ENCODE measurements around the gene PYCR2.

DNA sequence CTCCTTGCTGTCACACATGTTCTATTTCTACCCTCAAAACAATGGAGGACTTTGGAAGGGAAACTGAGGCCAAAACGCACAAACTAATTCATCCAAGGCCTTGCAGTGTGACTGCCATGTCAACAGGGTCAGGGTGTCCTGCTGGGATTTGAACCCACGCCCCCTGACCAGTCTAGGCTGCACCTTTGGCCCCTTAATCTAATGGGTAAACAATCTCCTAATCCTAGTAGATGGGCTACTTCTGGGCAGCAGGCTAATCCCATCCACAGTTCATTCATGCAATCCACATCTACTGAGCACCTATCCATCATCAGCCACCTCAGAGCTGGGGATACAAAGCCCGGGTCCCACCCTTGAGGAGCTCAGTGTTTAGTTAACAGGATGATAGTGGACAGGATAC, 34.0 kb upstream of the PYCR2 start:
- TF ChIP-seq, protein P1, sequence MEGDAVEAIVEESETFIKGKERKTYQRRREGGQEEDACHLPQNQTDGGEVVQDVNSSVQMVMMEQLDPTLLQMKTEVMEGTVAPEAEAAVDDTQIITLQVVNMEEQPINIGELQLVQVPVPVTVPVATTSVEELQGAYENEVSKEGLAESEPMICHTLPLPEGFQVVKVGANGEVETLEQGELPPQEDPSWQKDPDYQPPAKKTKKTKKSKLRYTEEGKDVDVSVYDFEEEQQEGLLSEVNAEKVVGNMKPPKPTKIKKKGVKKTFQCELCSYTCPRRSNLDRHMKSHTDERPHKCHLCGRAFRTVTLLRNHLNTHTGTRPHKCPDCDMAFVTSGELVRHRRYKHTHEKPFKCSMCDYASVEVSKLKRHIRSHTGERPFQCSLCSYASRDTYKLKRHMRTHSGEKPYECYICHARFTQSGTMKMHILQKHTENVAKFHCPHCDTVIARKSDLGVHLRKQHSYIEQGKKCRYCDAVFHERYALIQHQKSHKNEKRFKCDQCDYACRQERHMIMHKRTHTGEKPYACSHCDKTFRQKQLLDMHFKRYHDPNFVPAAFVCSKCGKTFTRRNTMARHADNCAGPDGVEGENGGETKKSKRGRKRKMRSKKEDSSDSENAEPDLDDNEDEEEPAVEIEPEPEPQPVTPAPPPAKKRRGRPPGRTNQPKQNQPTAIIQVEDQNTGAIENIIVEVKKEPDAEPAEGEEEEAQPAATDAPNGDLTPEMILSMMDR (IDR thresholded peaks at IDR 0.05), result no peak
- no peak for TF ChIP-seq POLR2A (IDR thresholded peaks at IDR 0.05)

Data from Peyer's patch (tissue), 4 donors.